ENCODE results near the gene CSGALNACT2. TPM values are rescaled to one million over a fixed set of nuclear protein-coding genes. Genes with fewer than 3 reads are reported as not detected.

Gene CSGALNACT2
- total and polyA plus RNA-seq, 9 of the 15 experiments (the other 6 are each of a cell fraction or from before 2014, with no cell fraction given): 1.4 to 7.3 (median 3.5) TPM

GRCh38 chr10:43128958-43129706 is 9.1 kb upstream of the CSGALNACT2 start (continued):
- TF ChIP-seq ZFX (CRISPR knock-in tag; IDR thresholded peaks at IDR 0.05): no peak
- TF ChIP-seq KDM1A (IDR thresholded peaks at IDR 0.05): peak; percentile 58 to 67; a peak in 2 of 4 replicates
- TF ChIP-seq ZKSCAN3 (CRISPR knock-in tag; IDR thresholded peaks at IDR 0.05): no peak
- peak in 1 of 2 experiments; percentile 45; a peak in 1 of 4 replicates for TF ChIP-seq HDAC1 (IDR thresholded peaks at IDR 0.05)
- TF ChIP-seq, protein P1, sequence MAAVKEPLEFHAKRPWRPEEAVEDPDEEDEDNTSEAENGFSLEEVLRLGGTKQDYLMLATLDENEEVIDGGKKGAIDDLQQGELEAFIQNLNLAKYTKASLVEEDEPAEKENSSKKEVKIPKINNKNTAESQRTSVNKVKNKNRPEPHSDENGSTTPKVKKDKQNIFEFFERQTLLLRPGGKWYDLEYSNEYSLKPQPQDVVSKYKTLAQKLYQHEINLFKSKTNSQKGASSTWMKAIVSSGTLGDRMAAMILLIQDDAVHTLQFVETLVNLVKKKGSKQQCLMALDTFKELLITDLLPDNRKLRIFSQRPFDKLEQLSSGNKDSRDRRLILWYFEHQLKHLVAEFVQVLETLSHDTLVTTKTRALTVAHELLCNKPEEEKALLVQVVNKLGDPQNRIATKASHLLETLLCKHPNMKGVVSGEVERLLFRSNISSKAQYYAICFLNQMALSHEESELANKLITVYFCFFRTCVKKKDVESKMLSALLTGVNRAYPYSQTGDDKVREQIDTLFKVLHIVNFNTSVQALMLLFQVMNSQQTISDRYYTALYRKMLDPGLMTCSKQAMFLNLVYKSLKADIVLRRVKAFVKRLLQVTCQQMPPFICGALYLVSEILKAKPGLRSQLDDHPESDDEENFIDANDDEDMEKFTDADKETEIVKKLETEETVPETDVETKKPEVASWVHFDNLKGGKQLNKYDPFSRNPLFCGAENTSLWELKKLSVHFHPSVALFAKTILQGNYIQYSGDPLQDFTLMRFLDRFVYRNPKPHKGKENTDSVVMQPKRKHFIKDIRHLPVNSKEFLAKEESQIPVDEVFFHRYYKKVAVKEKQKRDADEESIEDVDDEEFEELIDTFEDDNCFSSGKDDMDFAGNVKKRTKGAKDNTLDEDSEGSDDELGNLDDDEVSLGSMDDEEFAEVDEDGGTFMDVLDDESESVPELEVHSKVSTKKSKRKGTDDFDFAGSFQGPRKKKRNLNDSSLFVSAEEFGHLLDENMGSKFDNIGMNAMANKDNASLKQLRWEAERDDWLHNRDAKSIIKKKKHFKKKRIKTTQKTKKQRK (IDR thresholded peaks at IDR 0.05; ENCODE audit: borderline replicate concordance, low read depth, low read length): no peak
- no peak for TF ChIP-seq CXXC5 (CRISPR knock-in tag; IDR thresholded peaks at IDR 0.05)
- no peak for TF ChIP-seq KDM2B (CRISPR knock-in tag; IDR thresholded peaks at IDR 0.05)
- TF ChIP-seq BRD9 (IDR thresholded peaks at IDR 0.05; ENCODE audit: low read depth, partially characterized antibody): no peak
- peak; percentile 66 for TF ChIP-seq TEAD4 (IDR thresholded peaks at IDR 0.05; ENCODE audit: low read length)
- no peak for TF ChIP-seq TEAD4 (CRISPR knock-in tag; IDR thresholded peaks at IDR 0.05; ENCODE audit: borderline replicate concordance)
- TF ChIP-seq ZBTB5 (IDR thresholded peaks at IDR 0.05): no peak
- no peak for TF ChIP-seq ARID3A (IDR thresholded peaks at IDR 0.05; ENCODE audit: borderline replicate concordance, low read depth, low read length)
- TF ChIP-seq, protein P2, sequence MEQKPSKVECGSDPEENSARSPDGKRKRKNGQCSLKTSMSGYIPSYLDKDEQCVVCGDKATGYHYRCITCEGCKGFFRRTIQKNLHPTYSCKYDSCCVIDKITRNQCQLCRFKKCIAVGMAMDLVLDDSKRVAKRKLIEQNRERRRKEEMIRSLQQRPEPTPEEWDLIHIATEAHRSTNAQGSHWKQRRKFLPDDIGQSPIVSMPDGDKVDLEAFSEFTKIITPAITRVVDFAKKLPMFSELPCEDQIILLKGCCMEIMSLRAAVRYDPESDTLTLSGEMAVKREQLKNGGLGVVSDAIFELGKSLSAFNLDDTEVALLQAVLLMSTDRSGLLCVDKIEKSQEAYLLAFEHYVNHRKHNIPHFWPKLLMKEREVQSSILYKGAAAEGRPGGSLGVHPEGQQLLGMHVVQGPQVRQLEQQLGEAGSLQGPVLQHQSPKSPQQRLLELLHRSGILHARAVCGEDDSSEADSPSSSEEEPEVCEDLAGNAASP (IDR thresholded peaks at IDR 0.05): no peak
- TF ChIP-seq ILK (tag; IDR thresholded peaks at IDR 0.05; ENCODE audit: borderline replicate concordance, low read depth): no peak
- TF ChIP-seq FOS (IDR thresholded peaks at IDR 0.05; ENCODE audit: extremely low read depth, insufficient read length): peak; percentile 11
- no peak for TF ChIP-seq ZNF436 (CRISPR knock-in tag; IDR thresholded peaks at IDR 0.05)
- TF ChIP-seq SIN3B (IDR thresholded peaks at IDR 0.05; ENCODE audit: low read depth): no peak
- no peak for TF ChIP-seq NFE2 (IDR thresholded peaks at IDR 0.05; ENCODE audit: low read depth)
- TF ChIP-seq RAD51 (IDR thresholded peaks at IDR 0.05; ENCODE audit: borderline replicate concordance, low read depth): no peak
